ENCODE data around the gene NEK11.

NEK11 gene

DNA sequence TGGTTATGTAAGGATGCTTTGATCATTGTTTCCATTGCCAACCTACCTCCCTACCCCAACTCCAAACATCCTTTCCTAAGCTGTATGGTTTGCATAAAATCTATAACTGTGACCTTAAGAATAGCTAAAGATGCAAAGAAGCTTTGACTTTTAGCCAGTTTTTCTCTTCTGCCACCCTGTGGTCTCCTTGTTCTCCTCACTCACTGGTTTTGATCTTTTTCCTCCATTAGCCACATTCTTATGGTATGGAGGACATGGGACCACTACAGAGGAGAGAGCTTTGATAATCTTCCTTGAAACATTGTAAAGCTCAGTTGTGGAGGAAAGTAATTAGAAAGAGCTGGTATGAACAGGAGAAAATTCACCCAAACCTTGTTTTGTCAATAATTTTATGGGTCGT lies 115.9 kb downstream of the NEK11 start:
- DNase-seq, result no peak

DNA sequence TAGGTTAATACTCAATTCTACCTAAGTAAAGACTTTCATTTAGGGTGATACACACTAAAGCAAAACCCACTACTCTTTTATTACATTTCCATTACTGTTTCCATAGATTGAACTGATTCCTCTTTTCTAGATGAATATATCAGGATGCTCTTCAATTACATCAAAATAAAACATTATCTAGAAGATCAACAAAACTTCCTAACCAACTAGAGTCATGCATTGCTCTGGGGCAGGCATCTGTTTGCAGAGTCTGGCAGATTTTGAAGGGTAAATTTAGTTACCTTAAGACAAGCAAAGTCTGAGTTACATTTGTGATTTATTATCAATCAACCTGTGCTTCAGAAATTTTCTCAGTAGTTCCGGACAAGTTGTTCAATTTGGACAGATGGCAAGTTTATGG lies 117.1 kb downstream of the NEK11 start:
- DNase-seq, result no peak

DNA sequence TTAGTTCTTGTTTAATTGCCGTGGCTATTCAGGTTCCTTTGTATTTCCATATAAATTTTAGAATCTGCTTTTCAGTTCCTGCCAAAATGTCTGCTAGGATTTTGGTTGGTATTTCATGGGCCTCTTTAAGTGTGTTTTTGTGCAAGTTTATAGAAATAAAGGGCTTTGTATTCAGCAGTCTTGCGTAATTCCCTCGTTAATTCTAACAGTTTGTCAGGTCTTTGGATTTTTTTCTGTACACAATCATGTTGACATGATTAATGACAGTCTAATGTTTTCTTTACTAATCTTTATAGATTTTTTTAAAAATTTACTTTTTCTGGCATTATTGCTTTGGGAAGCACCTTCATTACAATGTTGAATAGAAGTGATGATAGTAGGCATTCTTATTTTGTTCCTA lies 120.9 kb downstream of the NEK11 start:
- DNase-seq, result no peak

DNA sequence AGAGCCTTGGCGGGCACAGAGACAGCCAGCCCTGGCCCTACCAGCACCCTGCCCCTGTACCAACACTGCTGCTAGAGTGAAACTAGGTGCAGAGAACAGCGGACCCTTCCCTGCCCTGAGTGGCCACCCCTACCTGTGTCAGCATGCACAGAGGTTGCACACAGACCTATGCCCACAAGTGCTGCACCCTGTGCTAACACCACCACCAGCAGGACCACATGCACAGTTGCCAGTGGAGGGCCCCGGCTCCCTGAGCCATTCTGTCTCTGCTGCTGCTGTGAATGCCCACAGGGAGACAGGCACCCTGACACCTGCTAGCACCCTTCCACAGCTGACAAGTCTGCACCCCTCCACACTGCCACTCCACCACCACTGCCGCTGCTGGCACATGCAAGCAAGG lies 131.8 kb downstream of the NEK11 start:
- no peak for DNase-seq

DNA sequence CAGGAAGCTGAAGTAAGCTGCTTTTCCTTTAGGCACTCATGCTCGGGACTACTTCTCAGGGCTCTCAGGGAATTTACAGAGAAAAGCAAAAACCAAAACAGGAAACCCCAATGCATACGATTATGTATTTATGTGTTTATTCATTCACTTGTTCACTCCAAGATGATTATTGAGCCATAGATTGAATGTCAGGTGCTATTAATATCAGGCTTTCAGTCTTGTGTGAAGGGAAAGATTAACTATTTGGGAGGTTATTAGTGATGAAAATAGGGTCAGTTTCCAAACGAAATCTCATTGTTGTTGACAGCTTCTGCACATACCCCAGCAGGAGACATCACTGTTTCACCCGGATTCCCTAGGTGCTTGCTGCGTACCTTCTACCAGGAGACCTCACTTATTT lies 135.8 kb downstream of the NEK11 start:
- no peak for DNase-seq

DNA sequence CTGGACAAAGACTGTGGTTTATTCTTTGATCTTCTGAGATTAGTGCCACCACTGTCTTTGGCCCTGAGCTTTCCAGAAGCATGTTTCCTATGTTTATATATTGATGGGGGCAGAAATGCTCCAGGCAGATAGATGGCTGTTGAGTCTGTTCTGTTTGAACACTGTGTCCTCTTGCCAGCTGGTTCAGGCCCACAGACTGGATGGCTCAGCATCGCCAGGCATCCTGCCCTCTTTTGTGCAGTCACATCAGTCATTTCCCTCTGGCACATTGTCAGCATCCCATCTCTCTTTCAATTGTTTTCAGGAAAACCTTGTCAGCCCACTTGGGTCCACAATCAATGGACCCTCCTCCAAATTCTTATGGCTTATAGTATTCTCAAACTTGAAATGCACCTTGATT lies 141.2 kb downstream of the NEK11 start:
- DNase-seq, result no peak

DNA sequence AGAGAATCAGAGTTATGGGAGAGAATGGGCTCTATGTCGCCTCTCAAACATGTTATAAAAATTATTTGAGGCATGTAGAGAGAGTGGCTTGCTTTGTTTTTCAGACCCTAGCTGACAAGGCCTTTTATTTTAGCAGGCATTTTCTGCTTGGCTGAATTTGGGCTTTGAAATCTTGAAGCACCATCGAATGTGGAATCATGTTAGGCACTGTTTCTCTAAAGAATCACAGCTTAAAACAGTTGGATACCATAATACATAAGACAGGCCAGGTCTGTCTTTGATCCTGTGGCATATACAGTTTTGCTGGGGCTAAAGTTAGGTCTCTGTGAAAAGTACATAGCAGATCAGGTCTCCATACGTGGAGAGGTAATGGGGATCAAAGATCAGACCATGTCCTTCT lies 142.7 kb downstream of the NEK11 start:
- DNase-seq, result no peak

DNA sequence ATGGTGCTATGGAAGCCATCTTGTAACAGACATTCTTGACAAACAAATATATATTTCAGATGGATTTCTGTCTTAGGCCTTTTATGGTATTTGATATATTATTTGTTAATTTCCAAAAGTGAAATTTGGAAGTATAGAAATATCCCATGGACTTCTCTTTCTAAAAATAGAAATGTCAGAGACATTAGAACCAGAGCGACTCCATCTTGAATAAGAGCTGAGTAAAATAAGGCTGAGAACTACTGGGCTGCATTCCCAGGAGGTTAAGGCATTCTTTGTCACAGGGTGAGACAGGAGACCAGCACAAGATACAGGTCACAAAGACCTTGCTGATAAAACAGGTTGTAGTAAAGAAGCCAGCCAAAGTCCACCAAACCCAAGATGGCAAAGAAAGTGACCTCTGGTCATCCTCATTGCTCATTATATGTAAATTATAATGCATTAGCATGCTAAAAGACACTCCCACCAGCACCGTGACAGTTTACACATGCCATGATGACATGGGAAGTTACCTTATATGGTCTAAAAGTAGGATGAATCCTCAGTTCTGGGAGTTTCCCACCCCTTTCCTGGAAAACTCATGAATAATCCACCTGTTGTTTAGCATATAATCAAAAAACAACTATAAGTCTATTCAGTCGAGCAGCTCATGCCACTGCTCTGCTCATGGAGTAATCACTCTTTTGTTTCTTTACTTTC lies 146.0 kb downstream of the NEK11 start:
- no peak for DNase-seq

DNA sequence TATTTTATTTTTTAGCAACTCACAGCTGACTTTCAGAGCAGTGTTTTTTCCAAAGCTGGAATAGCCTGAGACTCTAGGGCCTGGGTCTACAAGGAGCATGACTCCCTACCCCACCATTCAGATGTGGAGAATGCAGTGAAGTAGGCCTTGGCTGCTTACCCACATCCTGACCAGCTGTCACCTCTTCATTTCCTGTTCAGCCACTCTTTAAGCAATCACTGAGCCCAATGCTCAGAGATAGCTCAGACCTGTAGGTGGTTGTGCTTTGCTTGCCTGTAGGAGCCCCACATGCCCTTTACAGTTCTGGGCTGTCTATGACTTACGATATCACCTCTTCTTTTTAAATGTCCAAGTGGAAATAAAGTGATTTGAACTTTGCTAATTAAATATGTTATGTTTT lies 148.1 kb downstream of the NEK11 start:
- no peak for DNase-seq

DNA sequence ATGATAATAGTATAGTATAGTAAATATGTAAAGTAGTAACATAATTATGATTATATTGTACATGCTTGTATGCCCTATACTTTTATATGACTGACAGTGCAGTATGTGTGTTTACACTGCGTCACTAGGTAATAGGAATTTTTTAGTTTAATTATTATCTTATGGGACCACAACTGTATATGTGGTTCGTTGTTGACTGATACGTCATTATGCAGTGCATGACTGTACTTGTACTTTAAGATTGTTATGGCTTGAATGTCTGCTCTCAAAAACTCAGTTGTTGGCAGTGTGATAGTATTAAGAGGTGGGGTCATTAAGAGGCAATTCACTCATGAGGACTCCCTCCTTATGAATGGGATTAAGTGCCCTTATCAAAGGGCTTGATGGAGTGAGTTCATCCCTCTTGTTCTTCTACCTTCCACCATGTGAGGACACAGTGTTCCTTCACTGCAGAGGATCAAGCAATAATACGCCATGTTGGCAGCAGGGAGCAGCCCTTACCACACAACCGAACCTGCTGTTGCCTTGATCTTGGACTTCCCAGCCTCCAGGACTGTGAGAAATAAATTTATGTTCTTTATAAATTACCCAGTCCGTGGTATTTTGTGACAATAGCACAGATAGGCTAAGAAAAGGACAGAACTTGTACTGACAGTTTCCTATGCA lies 152.2 kb downstream of the NEK11 start:
- no peak for DNase-seq

DNA sequence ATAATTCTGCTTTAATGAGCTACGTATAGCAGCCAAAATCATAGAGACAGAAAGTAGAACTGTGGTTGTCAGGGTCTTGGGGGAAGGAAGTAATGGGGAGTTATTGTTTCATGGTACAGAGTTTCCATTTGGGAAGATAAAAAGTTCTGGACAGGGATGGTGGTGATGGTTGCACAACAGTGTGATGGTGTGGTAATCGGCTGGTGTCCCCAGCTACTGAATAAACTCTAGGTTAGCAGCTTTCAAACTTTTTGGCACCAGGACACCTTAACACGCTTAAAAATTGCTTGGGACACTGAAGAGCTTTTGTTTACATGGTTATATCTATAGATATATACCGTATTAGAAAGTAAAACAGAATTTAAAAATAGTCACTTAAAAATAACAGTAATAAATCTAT lies 166.0 kb downstream of the NEK11 start:
- DNase-seq, result no peak

DNA sequence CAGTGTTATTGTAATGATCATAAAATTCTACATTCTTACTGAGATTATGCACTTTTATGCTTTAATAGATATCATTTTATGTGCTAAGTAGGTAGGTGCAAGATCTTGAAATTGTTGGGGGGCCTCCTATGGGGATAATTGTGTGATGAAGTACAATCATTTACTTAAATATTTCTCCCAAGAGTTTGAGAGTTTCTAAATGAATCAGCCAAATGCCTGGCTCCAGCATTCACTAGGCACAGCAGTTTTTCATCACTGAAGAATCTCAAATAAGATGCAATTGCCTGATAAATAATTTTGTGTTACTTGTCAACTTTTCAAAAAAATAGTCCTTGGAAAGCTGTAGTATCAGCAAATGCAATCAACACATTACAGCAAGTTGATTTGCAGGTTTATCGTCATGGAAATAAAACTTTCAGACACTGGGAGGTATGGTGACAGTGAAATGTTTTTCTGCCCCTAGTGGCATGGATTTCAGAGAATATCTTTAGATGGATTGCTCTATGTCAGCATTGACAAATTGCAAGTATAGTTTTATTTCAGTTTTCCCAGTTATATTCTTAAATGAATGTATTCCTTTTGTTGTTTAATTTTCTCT lies 167.1 kb downstream of the NEK11 start:
- DNase-seq, result no peak

DNA sequence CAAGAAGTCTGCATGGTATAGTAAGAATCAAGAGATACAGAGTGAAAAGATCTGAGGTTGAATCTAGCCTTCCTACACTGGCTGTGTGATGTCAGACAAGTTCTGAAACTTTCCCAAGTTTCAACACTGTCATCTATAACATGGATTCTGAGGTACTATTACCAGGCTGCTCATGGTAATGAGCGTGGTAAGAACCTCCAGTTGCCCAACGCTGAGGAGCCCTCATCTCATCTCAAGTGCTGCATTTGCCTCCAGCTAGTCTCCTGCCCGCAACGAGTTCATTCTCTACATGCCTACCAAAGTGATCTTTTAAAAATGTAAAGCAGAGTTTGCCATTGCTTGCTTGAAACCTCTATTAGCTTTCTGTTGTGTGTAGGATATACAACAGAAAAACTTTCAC lies 168.1 kb downstream of the NEK11 start:
- no peak for DNase-seq

DNA sequence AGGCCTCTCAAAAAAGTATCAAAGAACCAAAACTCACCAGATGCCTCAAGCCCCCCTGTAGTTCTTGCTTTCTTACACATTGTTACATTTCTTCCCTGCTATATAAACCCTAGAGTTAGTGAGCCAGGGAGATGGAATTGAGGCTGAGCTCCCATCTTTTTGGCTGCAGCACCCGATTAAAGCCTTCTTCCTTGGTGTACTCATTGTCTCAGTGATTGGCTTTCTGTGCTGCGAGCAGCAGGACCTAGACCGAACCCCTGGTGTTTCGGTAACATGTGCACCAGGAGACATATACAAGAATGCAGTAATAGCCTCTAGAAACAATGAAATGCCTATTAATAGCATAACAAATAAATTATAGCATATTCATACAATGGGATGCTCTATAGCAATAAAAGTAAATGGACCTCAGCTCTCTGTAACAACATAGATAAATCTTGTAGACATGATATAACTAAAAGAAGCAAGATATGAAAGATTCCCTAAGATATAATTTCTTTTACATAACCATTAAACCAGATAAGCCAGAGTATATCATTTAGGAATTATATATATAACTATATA lies 174.0 kb downstream of the NEK11 start:
- no peak for DNase-seq

DNA sequence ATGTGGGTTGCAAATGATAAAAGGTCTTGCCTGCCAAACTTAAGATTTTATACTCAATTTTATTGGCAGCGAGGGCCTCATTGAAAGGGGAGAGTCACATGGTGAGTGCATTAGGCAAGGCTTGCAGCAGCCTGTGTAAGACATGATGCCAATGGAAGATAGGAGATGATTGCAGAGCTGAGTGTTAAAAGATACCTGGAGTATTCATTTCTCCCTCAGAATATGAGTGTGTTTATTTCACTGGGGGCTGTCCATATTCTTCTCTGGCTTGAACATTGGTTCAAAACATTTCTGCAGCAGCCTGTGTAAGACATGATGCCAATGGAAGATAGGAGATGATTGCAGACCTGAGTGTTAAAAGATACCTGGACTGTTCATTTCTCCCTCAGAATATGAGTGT lies 189.7 kb downstream of the NEK11 start:
- no peak for DNase-seq

DNA sequence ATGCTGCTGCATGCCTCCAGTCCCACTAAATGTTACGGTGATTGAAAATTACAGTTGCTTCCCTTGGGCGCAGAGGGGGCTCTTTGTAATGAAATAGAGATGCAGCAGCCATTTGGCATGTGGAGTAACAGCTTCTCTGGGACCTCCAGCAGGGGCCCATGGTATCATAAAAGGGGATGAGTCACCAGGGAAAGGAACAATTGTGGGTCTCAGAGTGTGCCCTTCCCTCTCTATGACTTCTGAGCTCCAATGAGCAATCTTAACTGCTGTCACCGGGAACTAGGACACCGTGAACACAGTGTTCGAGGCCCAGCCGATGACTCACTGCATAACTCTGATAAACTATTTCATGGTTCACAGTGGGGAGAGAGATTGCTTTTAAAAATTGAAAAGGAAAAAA lies 190.1 kb downstream of the NEK11 start:
- DNase-seq, result no peak

DNA sequence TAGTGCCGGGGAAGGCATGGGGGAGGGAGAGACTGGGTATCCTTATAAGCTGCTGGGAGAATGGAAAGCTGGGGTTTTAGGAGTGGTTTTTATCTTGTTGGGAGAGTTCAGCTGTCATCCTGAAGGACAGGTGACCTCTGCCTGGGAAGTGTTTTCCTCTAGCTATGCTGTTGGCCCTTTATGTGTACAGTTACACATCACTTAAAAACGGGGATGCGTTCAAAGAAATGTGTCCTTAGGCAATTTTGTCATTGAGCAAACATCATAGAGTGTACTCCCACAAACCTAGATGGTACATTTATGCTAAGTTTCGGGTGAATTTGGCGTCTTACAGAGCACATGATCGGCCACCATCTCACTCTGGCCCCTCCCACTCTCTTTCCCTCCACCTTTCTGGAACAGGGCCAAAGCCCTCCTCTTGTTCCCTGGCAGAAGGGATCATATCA lies 190.6 kb downstream of the NEK11 start:
- DNase-seq, result no peak

DNA sequence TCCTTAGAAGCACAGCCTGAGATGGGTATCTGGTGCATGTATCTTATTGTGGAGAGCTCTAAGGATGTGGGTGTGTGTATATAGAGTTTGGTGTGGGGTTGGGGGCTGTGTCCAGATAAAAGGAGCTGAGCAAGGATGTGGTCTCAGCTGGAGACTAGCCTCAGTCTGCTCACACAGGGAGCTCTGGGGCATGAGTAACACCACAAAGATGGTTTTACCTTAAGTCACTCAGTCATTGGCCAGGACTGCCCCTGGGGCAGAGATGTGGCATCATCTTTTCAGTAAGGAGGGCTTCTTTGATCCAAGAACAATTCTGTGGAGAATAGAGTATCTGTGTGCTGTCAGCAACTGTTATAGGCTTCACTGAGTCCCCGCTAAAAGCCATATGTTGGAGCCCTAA lies 191.5 kb downstream of the NEK11 start:
- DNase-seq, result no peak

DNA sequence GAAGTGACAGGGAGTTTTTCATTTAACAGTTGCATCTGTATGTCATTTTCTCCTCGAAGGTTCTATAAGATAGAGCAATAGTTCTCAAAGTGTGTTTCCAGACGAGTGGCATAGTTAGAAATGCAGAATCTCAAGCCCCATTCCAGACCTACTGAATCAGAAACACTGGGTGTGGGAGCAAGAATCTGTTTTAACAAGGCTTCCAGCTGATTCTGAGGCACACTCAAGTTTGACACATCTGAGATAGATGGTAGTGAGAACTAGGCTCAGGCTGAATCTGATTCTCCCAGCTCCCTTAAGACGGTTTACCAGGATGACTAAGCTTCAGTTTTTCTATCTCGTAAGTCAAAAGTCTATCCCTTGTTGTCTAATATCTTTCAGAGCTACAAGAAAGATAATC lies 195.1 kb downstream of the NEK11 start:
- no peak for DNase-seq

DNA sequence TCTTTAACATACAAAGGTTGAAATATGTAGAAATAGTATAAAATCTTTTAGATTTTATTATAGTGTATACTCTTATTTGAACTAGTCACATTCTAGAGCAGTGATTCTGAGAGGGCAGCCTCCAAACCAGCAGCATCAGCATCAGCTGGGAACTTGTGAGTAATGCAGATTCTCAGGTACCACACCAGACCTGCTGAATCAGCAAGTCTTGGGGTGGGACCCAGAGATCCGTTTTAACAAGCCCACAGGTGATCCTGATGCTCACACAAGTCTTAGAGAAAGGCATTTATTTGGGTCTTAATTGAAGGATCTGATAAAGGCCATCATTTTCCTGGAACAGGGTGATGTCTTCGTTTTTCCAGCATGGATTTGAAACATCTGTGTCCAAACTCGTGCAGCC lies 195.9 kb downstream of the NEK11 start:
- DNase-seq, result no peak

DNA sequence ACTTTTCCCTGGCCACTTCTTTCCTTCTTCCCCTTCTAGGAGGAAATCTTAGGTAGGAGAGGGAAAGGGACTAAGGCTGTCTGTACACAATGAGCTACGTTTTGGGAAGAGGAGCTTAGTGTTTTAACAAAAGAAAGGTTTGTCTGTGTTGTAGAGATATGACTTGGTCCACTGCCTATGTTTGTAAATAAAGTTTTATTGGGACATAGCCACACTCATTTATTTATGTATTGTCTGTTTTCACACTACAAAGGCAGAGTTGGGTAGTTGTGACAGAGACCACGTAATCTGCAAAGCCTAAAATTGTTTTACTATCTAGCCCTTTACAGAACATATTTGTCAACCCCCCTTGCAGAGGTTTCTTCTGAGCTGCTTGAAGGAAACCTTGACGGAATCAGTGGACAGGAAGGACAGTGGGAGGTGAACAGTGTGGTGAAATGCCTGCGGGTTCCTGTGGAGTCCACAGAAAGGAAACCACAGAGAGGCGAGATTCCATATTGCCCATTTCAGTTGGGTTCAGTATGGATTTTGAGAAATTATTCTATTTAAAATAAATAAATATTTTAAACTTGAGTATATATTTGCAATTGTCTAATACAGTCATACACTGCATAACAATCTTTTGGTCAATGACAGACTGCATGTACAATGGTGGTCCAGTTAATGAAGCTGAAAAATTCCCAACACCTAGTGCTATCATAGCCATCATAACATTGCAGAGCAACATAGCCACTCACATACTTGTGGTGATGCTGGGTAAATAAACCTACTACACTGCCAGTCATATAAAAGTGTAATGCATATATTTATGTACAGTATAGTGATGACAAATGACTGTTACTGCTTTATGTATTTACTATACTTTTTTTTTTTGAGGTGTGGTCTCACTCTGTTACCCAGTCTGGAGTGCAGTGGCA lies 197.0 kb downstream of the NEK11 start:
- no peak for DNase-seq

DNA sequence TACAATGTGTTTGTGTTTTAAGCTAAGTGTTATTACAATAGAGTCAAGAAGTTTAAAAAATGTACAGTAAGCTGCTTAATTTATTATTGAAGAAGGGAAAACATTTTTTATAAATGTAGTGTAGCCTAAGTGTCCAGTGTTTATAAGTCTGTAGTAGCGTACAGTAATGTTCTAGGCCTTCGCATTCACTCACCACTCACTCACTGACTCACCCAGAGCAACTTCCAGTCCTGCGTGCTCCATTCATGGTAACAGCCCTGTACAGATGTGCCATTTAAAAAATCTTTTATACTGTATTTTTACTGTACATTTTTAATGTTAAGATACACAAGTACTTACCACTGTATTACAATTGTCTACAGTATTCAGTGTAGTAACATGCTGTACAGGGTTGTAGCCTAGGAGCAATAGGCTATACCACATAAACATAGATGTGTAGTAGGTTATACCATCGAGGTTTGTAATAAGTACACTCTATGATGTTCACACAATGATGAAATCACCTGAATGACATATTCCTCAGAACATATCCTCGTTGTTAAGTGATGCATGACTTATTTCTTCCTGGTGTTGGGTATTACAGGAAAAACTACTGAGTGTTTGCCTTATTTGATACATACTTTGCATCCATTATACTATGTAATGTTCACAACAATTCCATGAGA lies 198.3 kb downstream of the NEK11 start:
- DNase-seq, result no peak

DNA sequence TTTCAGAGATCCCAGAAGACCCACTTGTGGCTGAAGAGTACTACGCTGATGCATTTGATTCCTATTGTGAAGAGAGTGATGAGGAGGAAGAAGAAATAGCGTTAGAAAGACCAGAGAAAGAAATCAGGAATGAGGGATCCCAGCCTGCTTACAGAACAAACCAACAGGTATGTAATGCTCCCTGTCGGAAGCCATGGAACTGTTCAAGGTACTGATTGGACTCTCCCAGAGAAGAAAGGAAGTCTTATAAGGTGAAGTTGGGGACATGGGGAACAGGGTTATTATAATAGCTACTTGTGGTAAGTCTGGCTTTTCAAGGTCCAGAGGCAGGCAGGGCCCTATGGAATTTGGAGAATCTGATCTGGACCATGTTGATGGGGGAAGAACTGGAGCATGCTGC lies 201.8 kb downstream of the NEK11 start:
- DNase-seq, result no peak

Measured in NCI-H1694 (cell line).